ENCODE data around the gene LRIT2. TPM values are rescaled to one million over a fixed set of nuclear protein-coding genes. Genes with fewer than 3 reads are reported as not detected.

The LRIT2 gene
- total RNA-seq, 3 donors from 2014 or later: not detected

DNA sequence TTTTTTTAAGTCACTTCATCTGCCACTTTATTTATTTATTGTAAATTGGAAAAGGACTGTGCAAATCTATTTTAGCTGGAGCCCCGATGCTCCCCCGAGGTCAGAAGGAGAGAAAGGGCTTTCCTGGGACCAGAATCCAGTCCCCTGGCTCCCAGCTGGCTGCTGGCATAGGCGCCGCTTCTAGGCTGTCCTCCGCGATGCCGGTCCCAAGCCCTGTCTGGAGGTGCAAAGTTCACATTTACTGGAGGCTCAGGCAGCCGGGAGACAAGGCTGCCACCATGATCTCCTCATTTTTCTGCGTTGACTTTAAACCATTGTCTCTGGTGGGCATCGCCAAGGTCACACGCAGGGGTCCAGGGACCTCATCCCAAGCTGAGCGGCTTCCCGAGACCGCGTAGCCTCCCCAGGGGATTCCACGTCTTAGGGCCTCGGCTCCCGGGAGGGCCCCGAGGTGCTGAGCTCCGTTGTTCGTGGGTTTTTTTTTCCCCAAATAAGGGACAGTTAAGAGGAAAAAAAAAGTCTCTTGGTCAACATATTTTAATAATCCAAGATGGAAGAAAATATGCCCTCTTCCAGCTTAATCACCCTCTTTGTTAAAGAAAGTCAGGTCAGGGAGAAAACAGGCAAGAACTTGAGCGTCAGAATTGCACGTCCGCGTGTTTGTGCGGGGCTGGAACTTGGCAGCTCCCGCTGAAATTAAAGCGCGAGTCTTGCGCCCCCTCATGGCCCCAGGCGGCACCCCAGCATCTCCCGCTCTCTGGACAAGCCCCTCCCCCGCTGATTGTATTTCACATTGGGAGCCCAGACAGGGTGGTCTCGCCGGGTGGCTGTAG lies 31.4 kb upstream of the LRIT2 start:
- Mint-ChIP-seq H3K4me3 (no peak overlapping the region), H3K36me3 (ENCODE audit: insufficient read depth) (no peaks in the 10 kb centered on the region), H3K27me3 (ENCODE audit: low read depth) (peaks cover 21% of the 10 kb centered on the region), H3K9me3 (no peaks in the 10 kb centered on the region), H3K4me1 (ENCODE audit: low read depth) (peaks cover 3% of the 10 kb centered on the region)
- ATAC-seq: peak; percentile 72
- DNase-seq: peak; percentile 25

DNA sequence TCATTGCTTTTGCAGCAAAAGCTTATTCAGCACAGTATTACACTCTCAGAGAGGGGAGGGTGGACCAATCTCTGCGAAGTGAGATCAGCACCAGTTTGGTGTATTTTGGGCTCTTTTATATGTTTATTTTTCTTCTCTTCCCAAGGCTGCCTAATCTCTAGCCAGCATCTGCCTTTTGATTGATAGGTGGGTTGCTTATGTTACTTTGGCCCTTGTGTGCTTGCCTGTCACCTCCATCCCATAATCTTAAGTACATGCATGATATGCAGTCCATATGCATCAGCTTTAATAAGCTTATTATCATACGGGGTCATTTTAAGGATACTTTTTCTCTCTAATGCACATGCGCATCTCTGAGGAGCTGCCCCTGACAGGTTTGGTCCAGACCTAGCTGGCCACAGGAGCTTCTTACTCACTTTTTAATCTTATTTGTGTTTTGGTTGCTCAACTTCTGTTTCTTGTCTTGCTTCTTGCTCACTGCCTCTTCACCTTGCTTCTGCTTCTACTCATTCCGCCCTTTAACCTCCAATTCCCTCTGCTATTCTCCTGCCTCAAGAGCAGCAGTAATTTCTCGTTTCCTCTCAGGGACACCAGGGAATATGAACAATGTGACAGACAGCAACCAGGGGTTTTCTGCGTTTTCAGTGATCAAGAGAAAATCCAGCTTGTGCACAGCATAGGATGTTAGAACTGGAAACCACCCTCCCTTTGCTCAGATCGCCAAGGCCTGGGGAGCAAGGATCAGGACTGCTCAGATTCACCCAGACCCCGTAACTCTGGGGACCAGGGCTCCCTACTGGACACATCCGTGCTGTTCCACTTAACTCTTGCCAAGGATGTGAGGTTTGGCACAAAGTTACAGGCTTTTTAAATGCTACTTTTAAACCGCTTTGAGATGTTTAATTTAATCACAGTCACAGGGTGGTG lies 29.5 kb upstream of the LRIT2 start:
- Mint-ChIP-seq H3K9me3 (no peaks in the 10 kb centered on the region), H3K36me3 (ENCODE audit: insufficient read depth) (no peaks in the 10 kb centered on the region), H3K4me3 (no peak overlapping the region), H3K27me3 (ENCODE audit: low read depth) (peaks cover 11% of the 10 kb centered on the region), H3K4me1 (ENCODE audit: low read depth) (peaks cover 3% of the 10 kb centered on the region)
- ATAC-seq (no peak), DNase-seq (no peak)

DNA sequence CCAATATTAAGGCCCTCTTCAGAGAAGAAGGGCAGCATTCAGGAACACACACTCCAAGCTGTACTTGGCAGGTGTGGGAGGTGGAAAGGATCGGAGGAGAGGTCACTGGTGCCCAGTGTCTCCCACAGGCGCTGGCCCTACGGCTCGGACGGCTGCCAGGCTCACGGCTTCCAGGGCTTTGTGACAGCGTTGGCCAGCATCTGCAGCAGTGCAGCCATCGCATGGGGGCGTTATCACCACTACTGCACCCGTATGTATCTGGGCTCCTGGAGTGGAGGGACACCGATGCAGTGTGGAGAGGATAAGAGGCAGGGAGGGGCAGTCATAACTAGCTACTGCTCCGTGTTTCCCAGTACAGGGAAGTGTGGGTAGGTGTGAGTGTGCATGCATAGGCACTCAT lies 23.4 kb upstream of the LRIT2 start:
- no peaks in the 10 kb centered on the region for H3K36me3 Mint-ChIP-seq (ENCODE audit: insufficient read depth)
- H3K27me3 Mint-ChIP-seq (ENCODE audit: low read depth): no peaks in the 10 kb centered on the region
- no peaks in the 10 kb centered on the region for H3K9me3 Mint-ChIP-seq
- DNase-seq (no peak), ATAC-seq (no peak)
- H3K4me1 Mint-ChIP-seq (ENCODE audit: low read depth): no peaks in the 10 kb centered on the region
- no peak overlapping the region for H3K4me3 Mint-ChIP-seq

DNA sequence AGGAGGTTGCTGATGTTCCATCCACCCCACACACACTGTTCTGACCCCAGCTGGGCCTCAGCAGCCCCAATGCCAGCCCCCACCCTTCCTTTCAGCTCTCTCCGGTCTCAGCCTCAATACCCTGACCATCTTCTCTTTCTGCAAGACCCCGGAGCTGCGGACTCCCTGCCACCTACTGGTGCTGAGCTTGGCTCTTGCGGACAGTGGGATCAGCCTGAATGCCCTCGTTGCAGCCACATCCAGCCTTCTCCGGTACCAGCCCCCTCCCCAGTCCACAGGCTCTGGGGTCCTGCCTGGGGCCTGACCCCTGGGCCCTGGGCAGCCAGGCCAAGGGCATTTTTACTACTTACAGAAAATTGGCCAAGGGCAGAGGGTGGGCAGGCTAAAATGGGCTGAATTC lies 22.2 kb upstream of the LRIT2 start:
- H3K9me3 Mint-ChIP-seq: no peaks in the 10 kb centered on the region
- ATAC-seq (no peak), DNase-seq (no peak)
- H3K4me3 Mint-ChIP-seq: no peak overlapping the region
- no peaks in the 10 kb centered on the region for H3K36me3 Mint-ChIP-seq (ENCODE audit: insufficient read depth)
- no peaks in the 10 kb centered on the region for H3K4me1 Mint-ChIP-seq (ENCODE audit: low read depth)
- H3K27me3 Mint-ChIP-seq (ENCODE audit: low read depth): no peaks in the 10 kb centered on the region

DNA sequence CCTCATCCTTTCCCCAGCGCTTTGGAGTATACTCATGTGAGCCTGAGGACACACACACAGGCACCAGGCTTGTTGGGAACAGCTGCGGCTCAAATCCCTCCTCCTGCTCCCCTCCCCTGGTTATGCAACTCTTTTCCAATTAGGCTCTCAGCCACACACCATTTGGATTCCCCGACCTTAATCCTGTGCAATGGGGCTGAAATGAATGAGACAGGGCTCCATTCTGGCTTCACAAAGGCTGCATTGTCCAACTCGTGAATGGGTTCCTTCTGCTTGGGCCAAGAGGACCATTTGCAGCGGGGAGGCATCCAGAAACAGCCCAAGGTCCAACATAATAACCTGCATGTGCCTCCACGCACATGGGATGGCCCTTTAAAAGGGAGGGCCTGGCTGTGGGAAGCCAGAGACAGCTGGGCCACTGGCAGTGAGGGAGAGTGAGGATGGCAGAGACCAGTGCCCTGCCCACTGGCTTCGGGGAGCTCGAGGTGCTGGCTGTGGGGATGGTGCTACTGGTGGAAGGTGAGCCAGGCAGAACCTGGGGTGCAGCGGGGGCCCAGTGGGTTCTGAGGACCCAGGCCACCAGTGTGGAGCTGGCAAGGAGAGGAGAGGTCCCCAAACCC lies 19.4 kb upstream of the LRIT2 start, which contains the start of gene RGR:
RGR (plus strand) TSS at position 403 of the 620 bp plus-strand sequence; CDS start at position 441, 38 bp downstream.
- no peaks in the 10 kb centered on the region for H3K4me1 Mint-ChIP-seq (ENCODE audit: low read depth)
- no peaks in the 10 kb centered on the region for H3K27me3 Mint-ChIP-seq (ENCODE audit: low read depth)
- no peak for ATAC-seq
- no peak within 1 kb of the TSS for H3K4me3 Mint-ChIP-seq
- no peaks in the 10 kb centered on the region for H3K9me3 Mint-ChIP-seq
- no peak for DNase-seq
- H3K36me3 Mint-ChIP-seq (ENCODE audit: insufficient read depth): no peaks in the 10 kb centered on the region

DNA sequence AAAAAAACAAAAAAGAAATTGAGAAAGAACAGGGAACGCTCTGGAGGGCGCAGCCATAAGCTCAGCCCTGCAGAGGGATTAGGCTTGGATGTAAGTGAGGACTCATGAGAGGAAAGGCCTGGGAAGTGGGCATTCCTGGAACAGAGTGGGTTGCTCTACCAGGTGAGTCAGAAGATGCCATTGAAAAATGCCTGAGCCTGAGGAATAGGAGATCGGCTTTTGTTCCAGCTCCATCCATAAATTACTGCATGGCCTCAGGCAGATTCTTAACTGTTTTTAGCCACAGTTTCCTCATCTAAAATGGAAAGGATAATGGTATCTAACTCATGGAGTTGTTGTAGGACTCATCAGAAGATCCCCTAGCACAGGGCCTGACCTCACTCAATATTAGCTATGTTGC lies 18.4 kb upstream of the LRIT2 start:
- Mint-ChIP-seq H3K27me3 (ENCODE audit: low read depth) (no peaks in the 10 kb centered on the region), H3K4me3 (no peak overlapping the region), H3K36me3 (ENCODE audit: insufficient read depth) (no peaks in the 10 kb centered on the region), H3K9me3 (no peaks in the 10 kb centered on the region), H3K4me1 (ENCODE audit: low read depth) (no peaks in the 10 kb centered on the region)
- ATAC-seq: no peak
- no peak for DNase-seq

DNA sequence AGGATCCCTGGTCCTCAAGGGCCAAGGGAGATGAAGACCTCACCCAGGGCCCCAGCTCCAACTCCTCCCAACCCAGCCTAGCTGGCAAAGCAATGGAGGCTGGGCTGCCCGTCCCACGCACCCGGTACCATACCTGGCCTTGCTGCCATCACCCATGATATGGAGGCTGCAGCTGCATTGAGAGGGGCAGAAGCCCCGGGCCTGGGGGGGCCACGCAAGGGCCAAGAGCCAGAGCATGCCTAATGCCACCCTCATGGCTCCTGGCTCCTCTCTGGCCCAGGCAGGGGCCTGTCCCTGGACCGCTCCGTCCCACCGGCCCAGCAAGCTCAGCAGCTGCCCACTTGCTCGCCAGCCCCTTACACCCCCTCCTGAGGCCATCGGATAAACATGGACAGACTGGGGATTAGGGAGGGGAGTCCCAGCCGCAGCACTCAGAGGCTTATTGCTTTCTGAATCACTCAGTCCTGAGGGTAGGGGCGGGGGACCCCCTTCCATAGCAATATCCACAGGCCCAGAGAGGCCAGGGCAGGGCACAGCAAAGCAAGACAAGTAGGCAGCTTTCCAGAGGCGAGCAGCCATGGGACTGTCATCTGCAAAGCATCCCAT lies 15.9 kb upstream of the LRIT2 start, which contains the start of gene LRIT1:
LRIT1 (minus strand) TSS at position 362 of the 606 bp plus-strand sequence; CDS start at position 255, 107 bp downstream.
- H3K27me3 Mint-ChIP-seq (ENCODE audit: low read depth): peaks cover 5% of the 10 kb centered on the region
- H3K9me3 Mint-ChIP-seq: no peaks in the 10 kb centered on the region
- H3K4me3 Mint-ChIP-seq: no peak within 1 kb of the TSS
- DNase-seq: no peak
- no peaks in the 10 kb centered on the region for H3K36me3 Mint-ChIP-seq (ENCODE audit: insufficient read depth)
- no peaks in the 10 kb centered on the region for H3K4me1 Mint-ChIP-seq (ENCODE audit: low read depth)
- no peak for ATAC-seq

DNA sequence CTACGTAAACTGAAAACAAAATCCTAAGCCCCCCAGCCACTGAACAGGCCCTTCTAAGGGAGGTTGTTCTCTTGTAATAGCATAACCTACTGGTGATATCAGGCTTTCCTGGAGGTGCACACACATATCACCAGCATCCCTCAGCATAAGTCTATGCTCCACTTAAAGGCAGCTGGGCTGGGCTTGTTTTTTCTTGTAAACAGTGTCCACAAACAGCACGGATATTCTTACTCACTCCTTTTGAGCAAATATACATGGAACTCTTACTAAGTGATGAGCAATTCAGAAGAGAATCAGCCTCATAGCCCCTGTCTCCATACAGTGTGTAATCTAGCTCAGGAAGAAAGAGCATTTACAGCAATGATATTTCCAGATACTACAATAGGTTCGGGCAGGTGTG lies 13.6 kb upstream of the LRIT2 start:
- no peak for DNase-seq
- no peaks in the 10 kb centered on the region for H3K4me1 Mint-ChIP-seq (ENCODE audit: low read depth)
- no peak for ATAC-seq
- no peaks in the 10 kb centered on the region for H3K9me3 Mint-ChIP-seq
- H3K36me3 Mint-ChIP-seq (ENCODE audit: insufficient read depth): no peaks in the 10 kb centered on the region
- H3K27me3 Mint-ChIP-seq (ENCODE audit: low read depth): peaks cover 5% of the 10 kb centered on the region
- no peak overlapping the region for H3K4me3 Mint-ChIP-seq

DNA sequence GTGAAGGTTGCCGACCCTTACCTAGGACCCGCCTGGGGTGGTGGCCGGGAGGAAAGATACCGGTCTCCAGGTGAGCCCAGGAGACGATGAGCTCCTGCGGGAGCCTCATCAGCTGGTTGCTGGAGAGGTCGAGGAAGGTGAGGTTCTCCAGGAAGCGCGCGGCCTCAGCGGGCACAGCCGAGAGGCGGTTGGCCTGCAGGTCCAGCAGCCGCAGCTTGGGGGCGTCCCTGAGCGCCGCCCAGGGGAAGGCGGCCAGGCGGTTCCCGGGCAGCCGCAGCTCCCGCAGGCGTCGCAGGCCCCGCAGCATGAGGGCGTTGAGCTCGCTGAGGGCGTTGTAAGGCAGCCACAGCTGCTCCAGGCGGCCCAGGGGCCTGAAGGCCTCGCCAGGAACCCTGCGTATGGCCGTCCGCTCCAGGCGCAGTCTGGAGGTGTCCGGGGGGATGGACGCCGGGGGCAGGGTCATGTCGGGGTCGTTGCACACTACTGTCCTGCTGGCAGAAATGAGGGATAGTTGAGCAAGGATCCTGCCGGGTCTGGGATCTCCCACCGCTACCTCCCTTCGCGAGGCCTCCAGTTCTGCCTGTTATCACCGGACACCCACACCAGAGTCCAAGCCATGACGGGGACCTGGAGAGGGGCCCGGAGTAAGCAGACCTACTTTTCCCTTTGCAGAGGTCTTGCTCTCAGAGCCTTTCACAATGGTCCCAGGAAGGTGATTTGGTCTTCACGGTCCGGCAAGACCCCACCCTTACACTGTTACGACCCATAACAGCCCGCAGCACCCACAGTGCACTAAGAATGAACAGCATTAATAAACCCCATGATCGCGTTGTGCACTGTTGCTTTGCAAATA lies 12.1 kb upstream of the LRIT2 start:
- ATAC-seq (no peak), DNase-seq (no peak)
- no peak overlapping the region for H3K4me3 Mint-ChIP-seq
- peaks cover 5% of the 10 kb centered on the region for H3K27me3 Mint-ChIP-seq (ENCODE audit: low read depth)
- no peaks in the 10 kb centered on the region for H3K4me1 Mint-ChIP-seq (ENCODE audit: low read depth)
- no peaks in the 10 kb centered on the region for H3K36me3 Mint-ChIP-seq (ENCODE audit: insufficient read depth)
- H3K9me3 Mint-ChIP-seq: no peaks in the 10 kb centered on the region

DNA sequence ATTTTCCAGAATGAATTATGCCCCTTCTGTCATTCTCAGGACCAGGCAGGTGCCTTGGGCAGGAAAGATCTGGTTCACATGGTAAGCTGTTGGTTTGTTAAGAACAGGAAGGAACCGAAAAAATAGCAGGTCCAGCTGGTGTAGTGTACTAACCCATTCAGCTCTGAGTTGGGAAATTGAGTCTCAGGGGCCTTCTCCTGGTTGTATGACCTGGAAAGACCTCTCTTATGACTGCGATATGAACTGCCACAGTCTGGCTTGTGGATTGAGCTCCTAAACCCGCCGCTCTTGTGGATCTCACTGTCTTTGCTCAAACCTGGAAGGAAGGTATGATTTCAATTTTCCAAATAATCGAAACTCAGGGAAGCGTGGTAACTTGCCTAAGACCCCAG lies 11.5 kb upstream of the LRIT2 start:
- Mint-ChIP-seq H3K4me1 (ENCODE audit: low read depth) (no peaks in the 10 kb centered on the region), H3K36me3 (ENCODE audit: insufficient read depth) (no peaks in the 10 kb centered on the region), H3K4me3 (no peak overlapping the region), H3K27me3 (ENCODE audit: low read depth) (peaks cover 5% of the 10 kb centered on the region), H3K9me3 (no peaks in the 10 kb centered on the region)
- DNase-seq: no peak
- ATAC-seq: no peak

DNA sequence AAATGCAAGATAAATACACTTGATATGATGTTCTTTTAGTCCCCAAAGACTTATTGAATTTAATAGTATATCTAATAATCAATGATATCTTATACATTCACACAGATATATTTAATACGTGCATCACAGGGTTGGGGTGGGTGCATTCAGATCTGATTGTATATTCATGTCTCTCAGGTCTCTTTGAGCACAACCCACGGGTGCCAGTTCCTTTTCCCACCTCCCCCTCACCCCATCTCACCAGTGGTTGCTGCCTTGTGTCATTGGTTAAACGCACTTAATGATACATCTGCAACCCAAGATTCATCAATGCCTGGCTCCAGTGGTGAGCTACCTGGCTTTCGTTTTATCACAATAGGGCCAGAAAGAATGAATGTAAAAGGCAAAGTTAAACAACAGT lies 9.8 kb upstream of the LRIT2 start:
- Mint-ChIP-seq H3K36me3 (ENCODE audit: insufficient read depth) (no peaks in the 10 kb centered on the region), H3K4me3 (no peak overlapping the region), H3K9me3 (no peaks in the 10 kb centered on the region), H3K27me3 (ENCODE audit: low read depth) (peaks cover 5% of the 10 kb centered on the region), H3K4me1 (ENCODE audit: low read depth) (no peaks in the 10 kb centered on the region)
- no peak for DNase-seq
- ATAC-seq: no peak

DNA sequence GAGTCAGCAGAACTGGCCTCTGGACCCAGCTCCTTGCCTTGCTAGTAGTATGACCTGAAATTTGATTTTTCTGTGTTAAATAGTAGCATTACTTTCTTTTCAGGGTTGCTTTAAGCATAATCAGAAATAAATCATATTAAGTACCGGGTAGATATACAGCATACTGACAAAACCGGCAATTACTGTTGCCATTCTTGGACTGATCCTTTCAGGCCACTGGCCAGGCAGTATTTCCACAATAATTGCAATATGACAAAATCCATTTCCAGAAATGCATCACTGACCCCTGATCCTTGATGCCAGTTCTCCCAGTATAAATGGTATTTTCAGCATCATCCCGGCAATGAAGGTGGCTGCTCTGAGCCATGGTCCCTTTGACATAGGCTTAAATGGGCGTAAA lies 9.1 kb upstream of the LRIT2 start:
- DNase-seq (no peak), ATAC-seq (no peak)
- no peaks in the 10 kb centered on the region for H3K36me3 Mint-ChIP-seq (ENCODE audit: insufficient read depth)
- H3K9me3 Mint-ChIP-seq: no peaks in the 10 kb centered on the region
- no peak overlapping the region for H3K4me3 Mint-ChIP-seq
- peaks cover 8% of the 10 kb centered on the region for H3K27me3 Mint-ChIP-seq (ENCODE audit: low read depth)
- no peaks in the 10 kb centered on the region for H3K4me1 Mint-ChIP-seq (ENCODE audit: low read depth)

DNA sequence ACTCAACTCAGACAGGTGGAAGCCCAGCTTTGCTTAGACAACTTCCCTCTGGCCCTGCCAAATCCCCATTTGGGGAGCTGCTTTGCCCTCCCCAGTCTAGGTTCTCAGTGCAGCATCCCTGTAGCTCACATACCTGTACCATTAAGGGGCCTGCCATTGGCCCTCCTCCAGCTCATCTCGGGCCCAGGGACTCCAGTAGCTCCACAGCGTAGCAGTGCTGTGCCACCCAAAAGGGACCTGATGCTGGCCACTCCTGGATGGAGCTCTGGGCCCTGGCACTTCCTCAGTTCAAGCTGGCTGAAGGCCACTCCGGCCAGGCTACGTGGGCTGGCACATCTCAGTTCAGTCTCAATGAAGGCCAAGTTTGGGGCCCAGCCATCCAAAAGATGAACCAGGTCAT lies 8.6 kb upstream of the LRIT2 start:
- Mint-ChIP-seq H3K27me3 (ENCODE audit: low read depth) (peaks cover 8% of the 10 kb centered on the region), H3K36me3 (ENCODE audit: insufficient read depth) (no peaks in the 10 kb centered on the region), H3K4me3 (no peak overlapping the region), H3K9me3 (no peaks in the 10 kb centered on the region), H3K4me1 (ENCODE audit: low read depth) (no peaks in the 10 kb centered on the region)
- no peak for ATAC-seq
- DNase-seq: no peak

Data from activated T-cell treated with anti-CD3 and anti-CD28 coated beads, Interleukin-2, amount 50 U/mL, for 4 hours (primary cell).